Loucy (cell line): Measurements from ENCODE around the gene PPHLN1.

Source experiments
- H2AFZ ChIP-seq: fragments of 200-600 bp; sonication (generic); 2 replicates; pipeline ENCODE4 v1.6.0; 2016; ENCODE audit warnings: antibody characterized with exemption, mild to moderate bottlenecking, low read length, moderate library complexity
- H3F3A ChIP-seq: fragments of 200-600 bp; 2 replicates; pipeline ENCODE4 v1.6.0; 2016; ENCODE audit warnings: antibody characterized with exemption, low read depth, mild to moderate bottlenecking
- H3K27me3 ChIP-seq: fragments of 200-600 bp; sonication (generic); 2 replicates; pipeline ENCODE4 v1.6.1; 2014; ENCODE audit warnings: low read length, mild to moderate bottlenecking; ENCODE audit not compliant: insufficient read depth, poor library complexity, severe bottlenecking
- H3K36me3 ChIP-seq: fragments of 200-600 bp; sonication (generic); 2 replicates; pipeline ENCODE4 v1.6.1; 2016; ENCODE audit warnings: low read length; ENCODE audit not compliant: insufficient read depth
- H3K4me1 ChIP-seq: fragments of 200-600 bp; sonication (generic); 2 replicates; pipeline ENCODE4 v1.5.1; 2014; ENCODE audit warnings: low read length, mild to moderate bottlenecking; ENCODE audit not compliant: insufficient read depth, poor library complexity, severe bottlenecking
- H3K4me2 ChIP-seq: fragments of 200-600 bp; sonication (generic); 2 replicates; pipeline ENCODE4 v1.6.0; 2014; ENCODE audit warnings: antibody characterized with exemption, low read length, low read depth, mild to moderate bottlenecking; ENCODE audit not compliant: poor library complexity, severe bottlenecking
- H3K4me3 ChIP-seq: fragments of 200-600 bp; sonication (generic); 2 replicates; pipeline ENCODE4 v1.5.1; 2014; ENCODE audit warnings: low read length, mild to moderate bottlenecking, mixed read lengths; ENCODE audit not compliant: poor library complexity, severe bottlenecking
- H3K79me2 ChIP-seq: fragments of 200-600 bp; sonication (generic); 2 replicates; pipeline ENCODE4 v1.6.1; 2014; ENCODE audit warnings: low read length; ENCODE audit not compliant: insufficient read depth
- H3K9ac ChIP-seq: fragments of 200-600 bp; sonication (generic); 2 replicates; pipeline ENCODE4 v1.6.0; 2014; ENCODE audit warnings: mild to moderate bottlenecking, low read depth, low read length, moderate library complexity; ENCODE audit not compliant: poor library complexity, severe bottlenecking
- H3K9me2 ChIP-seq: fragments of 200-600 bp; sonication (generic); replicated peaks from 2 replicates; pipeline ENCODE4 v1.6.1; 2016; ENCODE audit warnings: low read depth, low read length, mixed read lengths
- H3K9me3 ChIP-seq: fragments of 200-600 bp; sonication (generic); 2 replicates; pipeline ENCODE4 v1.6.1; 2014; ENCODE audit warnings: mild to moderate bottlenecking, antibody characterized with exemption, low read length, low read depth; ENCODE audit not compliant: insufficient read depth
- H4K20me1 ChIP-seq: fragments of 200-600 bp; sonication (generic); 2 replicates; pipeline ENCODE4 v1.6.0; 2014; ENCODE audit warnings: antibody characterized with exemption, low read length, mild to moderate bottlenecking; ENCODE audit not compliant: insufficient read depth, poor library complexity, severe bottlenecking
- CTCF ChIP-seq: fragments of 200-600 bp; sonication (generic); conservative IDR thresholded peaks from 2 replicates; pipeline ENCODE4 v1.5.1; 2014; ENCODE audit warnings: mild to moderate bottlenecking, antibody characterized with exemption, low read length
- EZH2phosphoT487 ChIP-seq: fragments of 200-600 bp; IDR thresholded peaks from 2 replicates; pipeline ENCODE4 v1.6.1; 2018; ENCODE audit warnings: antibody characterized with exemption, mild to moderate bottlenecking, moderate library complexity, borderline replicate concordance

PPHLN1 gene

DNA sequence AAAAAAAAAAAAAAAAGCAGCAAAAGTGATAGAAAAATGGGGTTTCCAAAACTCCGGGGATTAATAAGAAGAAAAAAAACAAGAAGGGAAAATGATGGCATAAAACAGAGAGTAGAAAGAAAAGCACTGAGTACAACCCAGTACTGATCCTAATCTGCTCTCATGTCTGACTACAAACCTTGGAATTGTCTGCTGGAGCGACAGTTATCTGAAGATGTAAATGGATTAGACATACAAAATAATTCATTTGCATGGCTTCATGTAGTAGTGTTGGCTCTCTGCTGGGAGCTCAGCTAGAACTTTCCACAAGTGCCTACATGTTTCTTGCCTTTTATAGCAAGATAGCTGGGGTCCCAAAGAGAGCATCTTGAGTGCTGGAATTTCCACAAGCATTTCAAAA lies 34.3 kb upstream of the PPHLN1 start:
- TF ChIP-seq EZH2phosphoT487: no peak
- no peak for TF ChIP-seq CTCF
- no peaks in the 10 kb centered on the region for H3K9me3 ChIP-seq

GRCh38 chr12:42296503-42297109 lies 29.4 kb upstream of the PPHLN1 start:
- peak; percentile 72 for TF ChIP-seq CTCF
- TF ChIP-seq EZH2phosphoT487: no peak
- Histone ChIP-seq H3K9ac (no peak overlapping the region), H3K4me3 (no peak overlapping the region), H3K79me2 (no peaks in the 10 kb centered on the region), H2AFZ (peak overlapping the region; percentile 70; the same call in 1 of the 2 replicates), H3K36me3 (no peaks in the 10 kb centered on the region), H4K20me1 (no peaks in the 10 kb centered on the region), H3K9me3 (no peaks in the 10 kb centered on the region), H3K4me1 (no peaks in the 10 kb centered on the region), H3K4me2 (no peak overlapping the region), H3F3A (no peaks in the 10 kb centered on the region), H3K9me2 (no peaks in the 10 kb centered on the region), H3K27me3 (no peaks in the 10 kb centered on the region)

More for the DNA sequence above, 34.3 kb upstream of the PPHLN1 start:
- Histone ChIP-seq H3K27me3 (no peaks in the 10 kb centered on the region), H2AFZ (no peak overlapping the region), H3K4me1 (no peaks in the 10 kb centered on the region), H4K20me1 (no peaks in the 10 kb centered on the region), H3K36me3 (no peaks in the 10 kb centered on the region), H3F3A (no peaks in the 10 kb centered on the region), H3K4me2 (no peak overlapping the region), H3K4me3 (no peak overlapping the region), H3K9ac (no peak overlapping the region), H3K79me2 (no peaks in the 10 kb centered on the region), H3K9me2 (no peaks in the 10 kb centered on the region)

DNA sequence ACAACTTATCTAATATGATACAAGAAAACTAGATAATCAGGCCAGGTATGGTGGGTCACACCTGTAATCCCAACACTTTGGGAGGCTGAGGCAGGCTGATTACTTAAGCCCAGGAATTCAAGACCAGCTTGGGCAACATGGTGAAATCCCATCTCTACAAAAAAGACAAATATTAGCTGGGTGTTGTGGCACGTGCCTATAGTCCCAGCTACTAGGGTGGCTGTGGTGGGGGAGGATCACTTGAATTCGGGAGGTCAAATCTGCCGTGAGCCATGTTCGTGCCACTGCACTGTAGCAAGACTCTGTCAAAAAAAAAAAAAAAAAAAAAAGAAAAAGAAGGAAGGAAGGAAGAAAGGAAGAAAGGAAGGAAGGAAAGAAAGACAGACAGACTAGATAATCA lies 27.1 kb upstream of the PPHLN1 start:
- Histone ChIP-seq H3K9ac (no peak overlapping the region), H3K4me2 (no peak overlapping the region)
- TF ChIP-seq CTCF: no peak
- no peak for TF ChIP-seq EZH2phosphoT487

More for the DNA sequence above, 27.1 kb upstream of the PPHLN1 start:
- no peaks in the 10 kb centered on the region for H3K9me3 ChIP-seq
- H2AFZ ChIP-seq: no peak overlapping the region
- H3F3A ChIP-seq: no peaks in the 10 kb centered on the region
- H3K36me3 ChIP-seq: no peaks in the 10 kb centered on the region
- no peaks in the 10 kb centered on the region for H4K20me1 ChIP-seq
- H3K4me1 ChIP-seq: no peaks in the 10 kb centered on the region
- H3K9me2 ChIP-seq: no peaks in the 10 kb centered on the region
- no peak overlapping the region for H3K4me3 ChIP-seq
- H3K79me2 ChIP-seq: no peaks in the 10 kb centered on the region
- no peaks in the 10 kb centered on the region for H3K27me3 ChIP-seq
